HPDE6-E6E7 (cell line): ENCODE measurements around the gene NDUFC1.
"Not testable (repeated sequence)": the region's sequence is repeated elsewhere in the genome, so short reads cannot be mapped to it uniquely, and the experiment has no call there.

Experiments
- DNase-seq: peaks from one replicate; pipeline ENCODE4 v3.0.0; 2011; ENCODE audit warnings: missing footprints; ENCODE audit errors: extremely low spot score

The NDUFC1 gene

GRCh38 chr4:139297001-139297410, 5.3 kb downstream of the NDUFC1 start:
- DNase-seq: no peak

GRCh38 chr4:139295942-139296299, 6.4 kb downstream of the NDUFC1 start:
- DNase-seq: no peak

GRCh38 chr4:139295206-139295941, 6.9 kb downstream of the NDUFC1 start:
- peak; percentile 78 for DNase-seq

- DNase-seq: no peak
These were observed 16.0 kb downstream of the NDUFC1 start for GRCh38 chr4:139286186-139286698.

- DNase-seq: no peak
These were observed 19.6 kb downstream of the NDUFC1 start for GRCh38 chr4:139282721-139283075.

GRCh38 chr4:139282065-139282720, 20.1 kb downstream of the NDUFC1 start:
- no peak for DNase-seq

- no peak for DNase-seq
These were observed 22.3 kb downstream of the NDUFC1 start, which contains the start of gene MGARP for GRCh38 chr4:139279760-139280620. MGARP (minus strand) TSS chr4:139280225; CDS start chr4:139280158, 67 bp downstream.

- DNase-seq: no peak
These were observed 23.1 kb downstream of the NDUFC1 start for GRCh38 chr4:139278912-139279759.

- no peak for DNase-seq
These were observed 23.8 kb downstream of the NDUFC1 start for GRCh38 chr4:139278485-139278884.

- DNase-seq: no peak
These were observed 27.0 kb downstream of the NDUFC1 start for GRCh38 chr4:139275281-139275735.

- no peak for DNase-seq
These were observed 27.5 kb downstream of the NDUFC1 start for GRCh38 chr4:139274790-139275189.

GRCh38 chr4:139273835-139274234, 28.4 kb downstream of the NDUFC1 start:
- no peak for DNase-seq

- no peak for DNase-seq
These were observed 35.0 kb downstream of the NDUFC1 start for GRCh38 chr4:139267301-139267700.

- DNase-seq: peak; percentile 43
These were observed 35.6 kb downstream of the NDUFC1 start for GRCh38 chr4:139266583-139267257.

GRCh38 chr4:139266208-139266582, 36.1 kb downstream of the NDUFC1 start:
- DNase-seq: no peak

GRCh38 chr4:139265654-139266053, 36.6 kb downstream of the NDUFC1 start:
- no peak for DNase-seq

GRCh38 chr4:139256349-139256748, 45.9 kb downstream of the NDUFC1 start:
- DNase-seq: no peak

- not testable (repeated sequence) for DNase-seq
These were observed 46.7 kb downstream of the NDUFC1 start for GRCh38 chr4:139255581-139255980.

GRCh38 chr4:139253713-139254112, 48.6 kb downstream of the NDUFC1 start:
- no peak for DNase-seq

- DNase-seq: no peak
These were observed 49.2 kb downstream of the NDUFC1 start for GRCh38 chr4:139253046-139253445.
